Kidney glomerular epithelial cell (primary cell): ENCODE data around the gene SNX5.
A peak's percentile ranks its signal among the peaks of the same experiment; 100 is the strongest.

Source experiments
- DNase-seq: peaks from one replicate; lab custom pipeline; 2025; lab: John Stamatoyannopoulos, UW

The SNX5 gene

DNA sequence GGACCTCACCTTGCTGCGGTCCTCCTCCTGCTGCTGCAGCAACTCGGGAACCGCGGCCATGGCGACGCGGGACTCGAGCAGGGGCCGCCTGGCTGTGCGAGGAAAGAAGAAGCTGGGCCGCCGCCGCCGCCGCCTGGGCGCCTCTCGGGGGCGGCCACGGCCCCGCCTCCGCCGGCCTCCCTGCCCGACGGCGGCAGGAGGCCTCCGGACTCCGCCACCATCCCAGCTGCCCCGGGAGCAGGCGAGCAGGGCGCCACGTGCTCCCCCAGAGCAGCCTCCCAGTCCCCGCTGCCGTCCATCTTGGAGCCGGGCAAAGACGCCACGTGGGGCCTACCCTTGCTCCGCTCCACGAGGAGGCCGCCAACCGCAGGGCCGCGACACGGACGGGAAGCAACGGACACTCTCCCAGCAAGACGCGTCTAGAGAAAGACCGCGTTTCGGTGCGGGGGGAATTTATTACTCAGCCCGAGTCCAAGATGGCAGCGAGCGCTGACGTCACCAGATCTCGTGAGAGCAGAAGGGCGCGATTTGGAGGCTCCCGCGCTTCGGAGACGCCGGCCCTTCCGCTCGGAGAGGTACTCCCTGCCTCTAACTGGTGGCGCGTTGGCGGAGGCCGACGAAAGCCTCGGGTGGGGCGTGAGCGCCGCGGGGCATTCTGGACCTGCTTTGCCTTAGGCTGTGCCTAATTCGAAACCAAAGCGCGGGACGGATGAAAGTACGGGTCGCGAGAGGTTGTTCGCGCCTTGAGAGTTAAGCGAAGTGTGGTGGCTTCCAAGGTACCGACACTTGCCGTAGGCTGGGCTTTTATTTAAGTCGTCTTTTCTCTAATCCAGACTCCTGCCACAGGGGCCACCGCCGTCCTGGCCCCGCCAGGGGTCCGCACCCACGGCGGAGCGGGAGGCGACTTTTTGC is at the start of gene SNX5, which contains the start of gene MGME1:
Gene SNX5, minus strand, starts transcription at position 429 of the 912 bp plus-strand sequence. Its CDS starts 369 bp downstream, at position 60.
Gene MGME1, plus strand, starts transcription at position 653 of the 912 bp plus-strand sequence. CDS start 842 bp downstream, outside the sequence.
- DNase-seq = peak; percentile 98

DNA sequence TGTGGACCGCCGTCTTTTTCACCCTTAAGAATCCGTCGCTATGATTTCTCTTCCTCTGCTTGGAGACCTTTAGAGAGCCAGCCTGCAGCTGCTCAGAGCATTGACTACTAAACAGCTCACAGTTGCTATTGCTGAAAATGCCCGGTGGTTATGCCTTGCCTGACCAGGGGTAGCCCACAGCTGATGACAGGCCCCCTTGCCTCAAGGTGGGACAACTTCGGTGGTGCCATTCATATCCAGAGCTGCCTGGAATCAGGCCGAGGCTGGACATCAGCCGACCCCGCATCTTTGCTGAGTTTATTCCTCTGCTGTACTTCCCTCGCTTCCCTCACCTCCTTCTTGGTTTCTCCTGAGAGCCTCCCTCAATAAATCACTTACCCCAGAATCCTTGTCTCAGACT is 49.5 kb upstream of the SNX5 start:
- DNase-seq = no peak

DNA sequence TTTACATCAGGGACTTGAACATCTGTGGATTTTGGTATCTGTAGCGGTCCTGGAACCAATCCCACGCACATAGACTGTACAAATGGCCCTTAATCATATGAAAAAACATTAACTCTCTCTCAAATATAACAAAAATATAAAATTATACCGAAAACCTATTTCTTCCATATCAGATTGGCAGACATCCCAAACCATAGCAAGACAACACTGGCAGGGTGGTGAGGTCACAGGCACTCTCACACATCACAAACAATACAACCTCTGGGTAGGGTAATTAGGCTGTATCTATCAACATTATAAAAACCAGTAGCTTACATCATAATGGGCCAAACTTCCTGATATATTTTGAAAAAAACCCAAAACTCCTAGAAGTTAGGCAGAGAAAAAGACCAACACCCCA is 48.2 kb upstream of the SNX5 start:
- no peak for DNase-seq

DNA sequence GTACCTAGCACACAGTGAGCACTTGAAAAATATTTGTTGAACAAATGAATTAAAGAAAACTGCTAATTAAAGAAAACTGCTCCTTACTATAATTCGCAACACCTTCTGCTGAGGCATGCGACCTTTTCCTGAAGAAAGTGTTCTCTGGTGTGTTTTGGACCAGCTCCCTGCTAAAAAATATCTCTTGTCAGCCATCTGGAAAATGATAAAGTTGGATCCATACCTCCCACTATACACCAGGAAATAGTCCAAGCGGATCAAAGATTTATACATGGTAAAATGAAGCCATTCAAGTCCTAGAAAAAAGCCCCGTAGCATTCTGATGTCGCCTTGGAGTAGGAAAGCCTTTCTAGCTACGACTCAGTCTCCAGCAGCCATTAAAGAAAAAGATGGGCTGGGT is 45.8 kb upstream of the SNX5 start:
- no peak for DNase-seq

DNA sequence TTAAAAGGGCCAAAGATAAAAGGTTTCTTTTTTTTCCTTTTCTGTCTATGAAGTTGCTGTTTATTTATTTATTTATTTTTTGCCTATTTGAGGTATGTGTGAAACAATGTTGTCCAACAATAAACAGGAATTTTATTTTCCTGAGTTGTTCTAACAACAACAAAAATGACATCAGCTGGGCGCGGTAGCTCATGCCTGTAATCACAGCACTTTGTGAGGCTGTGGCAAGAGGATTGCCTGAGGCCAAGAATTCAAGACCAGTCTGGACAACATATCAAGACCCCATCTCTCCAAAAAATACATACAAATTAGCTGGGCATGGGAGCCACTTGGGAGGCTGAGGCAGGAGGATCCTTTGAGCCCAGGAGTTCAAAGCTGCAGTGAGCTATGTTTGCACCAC is 44.3 kb upstream of the SNX5 start:
- no peak for DNase-seq

DNA sequence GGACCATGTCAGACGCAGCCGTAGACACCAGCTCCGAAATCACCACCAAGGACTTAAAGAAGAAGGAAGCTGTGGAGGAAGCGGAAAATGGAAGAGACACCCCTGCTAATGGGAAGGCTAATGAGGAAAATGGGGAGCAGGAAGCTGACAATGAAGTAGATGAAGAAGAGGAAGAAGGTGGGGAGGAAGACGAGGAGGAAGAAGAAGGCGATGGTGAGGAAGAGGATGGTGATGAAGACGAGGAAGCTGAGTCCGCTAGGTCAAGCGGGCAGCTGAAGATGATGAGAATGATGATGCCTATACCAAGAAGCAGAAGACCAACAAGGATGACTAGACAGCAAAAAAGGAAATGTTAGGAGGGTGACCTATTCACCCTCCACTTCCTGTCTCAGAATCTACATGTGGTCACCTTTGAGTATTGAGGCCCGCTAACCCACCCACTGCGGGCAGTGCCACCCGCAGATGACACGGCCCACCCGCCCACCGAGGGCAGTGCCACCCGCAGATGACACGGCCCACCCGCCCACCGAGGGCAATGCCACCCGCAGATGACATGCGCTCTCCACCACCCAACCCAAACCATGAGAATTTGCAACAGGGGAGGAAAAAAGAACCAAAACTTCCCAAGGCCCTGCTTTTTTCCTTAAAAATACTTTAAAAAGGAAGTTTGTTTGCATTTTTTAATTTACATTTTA is 43.5 kb upstream of the SNX5 start:
- DNase-seq = no peak

DNA sequence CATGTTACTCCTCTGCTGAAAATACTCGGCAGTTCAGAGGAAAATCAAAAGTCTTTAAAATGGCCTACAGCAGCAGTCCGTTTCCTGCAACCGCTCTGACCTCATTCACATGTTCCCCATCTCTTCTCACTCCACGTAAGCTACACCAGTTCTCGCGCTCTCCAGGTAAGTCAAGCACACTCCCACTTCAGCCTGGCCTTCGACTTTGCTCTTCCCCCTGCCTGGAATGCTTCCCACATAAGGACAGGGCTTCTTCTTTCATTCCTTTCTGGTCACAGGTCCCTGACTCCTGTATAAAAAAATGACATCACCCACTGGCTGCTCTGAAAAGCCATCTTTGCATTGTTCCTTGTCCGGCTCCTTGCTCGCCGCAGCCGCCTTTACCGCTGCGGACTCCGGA is 42.9 kb upstream of the SNX5 start:
- no peak for DNase-seq

DNA sequence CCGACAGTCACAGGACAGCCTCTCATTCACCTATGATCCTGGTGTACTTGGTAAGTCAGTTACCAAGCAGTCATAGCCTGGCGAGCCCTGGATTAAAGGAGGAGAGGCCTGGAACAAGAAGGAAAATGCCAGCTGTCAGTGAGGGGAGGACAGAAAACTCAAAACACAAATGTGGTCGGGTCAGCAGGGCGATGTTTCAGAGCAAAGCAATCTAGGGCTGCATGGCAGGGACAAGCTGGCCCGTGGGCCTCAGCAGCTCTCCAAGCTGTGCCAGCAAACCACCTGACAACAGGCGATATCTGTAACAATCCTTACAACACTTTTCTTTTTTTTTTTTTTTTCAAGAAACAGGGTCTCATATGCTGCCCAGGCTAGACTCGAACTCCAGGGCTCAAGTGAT is 40.5 kb upstream of the SNX5 start:
- no peak for DNase-seq

DNA sequence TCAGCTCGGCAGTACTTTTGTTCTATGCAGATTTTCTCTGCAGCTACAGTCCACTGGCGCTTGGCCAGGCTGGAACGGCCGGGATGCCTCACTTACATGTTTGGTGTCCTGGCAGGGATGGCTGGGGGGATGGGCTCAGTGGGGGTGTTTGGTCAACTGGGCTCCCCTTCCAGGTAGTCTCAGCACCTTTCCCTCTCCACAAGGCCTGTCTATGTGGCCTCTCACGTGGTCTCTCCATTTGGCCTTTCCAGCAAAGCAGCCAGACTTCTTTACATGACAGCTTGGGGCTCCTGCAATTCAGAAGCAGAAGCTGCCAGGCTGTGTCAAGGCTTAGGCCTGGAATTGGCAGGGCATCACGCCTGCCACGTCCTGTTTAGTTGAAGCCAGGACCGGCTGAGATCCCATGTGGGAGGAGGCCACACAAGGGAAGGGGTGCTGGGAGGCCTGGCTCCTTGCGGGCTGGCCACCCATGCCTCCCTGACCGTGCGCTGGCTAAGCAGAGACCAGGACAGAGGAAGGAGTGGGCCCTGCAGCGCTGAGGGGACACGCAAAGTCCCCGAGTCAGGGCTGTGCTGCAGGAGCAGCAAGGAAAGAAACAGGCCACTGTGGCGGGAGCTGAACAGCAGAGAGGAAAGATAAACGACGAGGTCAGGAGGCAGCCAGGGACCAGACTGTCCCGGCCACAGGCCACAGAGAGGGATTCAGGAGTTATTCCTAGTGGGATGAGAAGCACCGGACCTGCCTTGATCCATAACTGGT is 39.1 kb upstream of the SNX5 start:
- no peak for DNase-seq

DNA sequence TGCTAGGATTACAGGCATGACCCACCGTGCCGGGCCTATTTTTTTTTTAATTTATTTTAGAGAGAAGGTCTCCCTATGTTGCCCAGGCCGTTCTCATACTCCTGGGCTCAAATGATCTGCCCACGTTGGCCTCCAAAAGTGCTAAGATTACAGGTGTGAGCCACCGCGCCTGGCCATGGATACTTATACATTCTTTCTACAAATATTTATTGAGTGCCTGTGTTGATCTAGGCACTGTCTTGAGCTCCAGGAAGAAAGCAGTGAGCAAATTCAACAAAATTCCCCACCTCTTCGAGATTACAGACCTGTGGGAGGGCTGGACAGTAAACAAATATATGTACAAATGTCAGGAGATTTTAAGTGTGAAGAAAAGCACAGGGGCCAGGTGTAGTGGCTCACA is 38.1 kb upstream of the SNX5 start:
- no peak for DNase-seq

DNA sequence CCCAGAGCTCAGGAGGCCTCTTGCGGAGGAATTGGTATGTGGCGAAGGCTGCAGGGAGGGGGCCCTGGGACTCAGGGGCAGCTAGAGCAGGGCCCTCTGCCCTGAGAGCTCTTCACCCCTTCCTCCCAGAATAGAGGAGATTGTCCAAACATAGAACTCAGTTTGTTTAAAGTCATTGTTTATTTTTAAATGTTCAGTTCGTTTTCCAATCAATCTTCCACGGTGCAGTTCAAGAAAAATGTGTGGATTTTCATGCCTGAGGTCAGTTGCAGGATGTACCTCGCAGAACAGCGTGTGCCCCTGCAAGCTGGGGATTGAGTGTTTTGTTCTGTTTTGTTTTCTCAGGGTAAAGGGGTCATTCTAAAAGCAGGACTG is 37.4 kb upstream of the SNX5 start:
- no peak for DNase-seq

DNA sequence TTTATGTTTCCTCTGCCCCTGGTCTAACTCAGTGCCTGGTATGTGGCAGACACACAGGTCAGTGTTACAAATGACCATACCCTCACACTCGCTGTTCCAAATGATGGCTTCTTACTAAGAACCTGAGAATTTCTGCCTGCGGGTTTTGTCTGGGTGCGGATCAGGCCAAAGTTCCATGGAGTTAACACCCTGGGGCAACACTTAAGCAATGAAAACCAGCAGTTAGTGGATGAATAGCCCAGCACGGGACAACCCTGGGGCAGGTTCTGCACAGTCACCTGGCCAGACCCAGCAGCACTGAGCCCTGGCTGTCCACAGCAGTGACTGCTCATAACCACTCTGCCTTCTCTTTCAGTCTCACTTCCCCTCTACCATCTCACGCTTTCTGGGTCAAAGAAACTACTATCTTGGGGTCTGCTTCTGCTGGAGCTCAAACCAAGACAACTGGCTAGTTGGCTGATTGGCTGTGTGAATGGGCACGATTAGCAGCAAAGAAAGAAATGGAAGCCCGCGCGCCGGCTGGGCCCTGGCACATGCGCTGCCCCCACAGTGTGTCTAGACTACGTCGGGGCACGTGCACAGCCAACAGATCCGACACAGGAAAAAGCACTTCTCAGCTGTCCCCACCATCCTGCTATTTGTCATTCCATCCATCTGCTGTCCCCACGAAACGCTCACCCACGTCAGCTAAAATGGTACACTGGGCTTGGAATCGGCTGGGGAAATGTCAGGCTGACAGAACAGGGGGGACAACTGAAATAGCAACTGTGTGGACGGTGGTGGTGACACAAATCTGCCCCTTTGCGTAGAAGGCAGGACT is 36.8 kb upstream of the SNX5 start:
- no peak for DNase-seq

DNA sequence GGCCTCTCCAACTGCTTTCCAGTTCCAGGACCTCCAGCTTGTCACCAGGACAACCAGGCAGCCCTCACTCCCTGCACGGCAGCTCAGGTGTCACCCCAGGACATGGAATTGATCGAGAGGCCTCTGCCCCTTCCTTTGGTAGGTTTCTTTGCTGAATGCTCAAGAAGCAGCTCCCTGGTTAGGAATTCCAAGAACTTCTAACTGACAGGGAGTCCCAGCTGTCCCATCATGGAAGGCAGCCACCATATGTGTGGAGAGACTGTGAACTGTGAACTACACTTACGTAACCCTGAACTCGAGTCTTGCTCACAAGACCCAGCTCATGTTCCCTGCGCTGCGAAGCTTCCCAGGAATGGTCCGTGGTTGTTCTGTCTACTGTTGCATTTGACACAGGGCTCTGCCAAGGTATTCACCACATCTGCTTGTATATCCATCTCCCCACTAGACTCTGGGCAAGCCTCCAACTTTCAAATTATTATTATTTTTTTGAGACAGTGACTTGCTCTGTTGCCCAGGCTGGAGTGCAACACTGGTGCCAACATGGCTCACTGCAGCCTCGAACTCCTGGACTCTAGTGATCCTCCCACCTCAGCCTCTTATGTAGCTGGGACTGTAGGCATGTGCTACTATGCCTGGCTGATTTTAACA is 35.9 kb upstream of the SNX5 start:
- DNase-seq = no peak

DNA sequence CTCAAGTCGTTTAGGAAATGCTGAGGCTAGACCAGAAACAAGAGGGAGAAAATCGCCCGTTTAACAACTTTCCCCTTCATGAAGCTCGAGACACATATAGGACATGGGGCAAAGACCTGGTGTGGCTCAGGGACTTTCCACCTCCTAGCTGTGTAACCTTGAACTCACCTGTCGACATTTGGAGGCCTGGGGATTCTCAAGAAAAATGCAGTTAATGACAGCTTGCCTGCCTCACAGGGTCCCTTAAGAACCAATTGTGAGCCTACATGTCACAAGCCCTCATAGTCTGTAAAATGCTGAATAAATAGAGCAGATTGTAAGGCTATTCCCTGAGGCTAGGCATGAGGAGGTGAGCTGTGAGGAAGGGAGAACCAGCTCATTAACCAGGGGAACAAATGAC is 35.3 kb upstream of the SNX5 start:
- DNase-seq = no peak

DNA sequence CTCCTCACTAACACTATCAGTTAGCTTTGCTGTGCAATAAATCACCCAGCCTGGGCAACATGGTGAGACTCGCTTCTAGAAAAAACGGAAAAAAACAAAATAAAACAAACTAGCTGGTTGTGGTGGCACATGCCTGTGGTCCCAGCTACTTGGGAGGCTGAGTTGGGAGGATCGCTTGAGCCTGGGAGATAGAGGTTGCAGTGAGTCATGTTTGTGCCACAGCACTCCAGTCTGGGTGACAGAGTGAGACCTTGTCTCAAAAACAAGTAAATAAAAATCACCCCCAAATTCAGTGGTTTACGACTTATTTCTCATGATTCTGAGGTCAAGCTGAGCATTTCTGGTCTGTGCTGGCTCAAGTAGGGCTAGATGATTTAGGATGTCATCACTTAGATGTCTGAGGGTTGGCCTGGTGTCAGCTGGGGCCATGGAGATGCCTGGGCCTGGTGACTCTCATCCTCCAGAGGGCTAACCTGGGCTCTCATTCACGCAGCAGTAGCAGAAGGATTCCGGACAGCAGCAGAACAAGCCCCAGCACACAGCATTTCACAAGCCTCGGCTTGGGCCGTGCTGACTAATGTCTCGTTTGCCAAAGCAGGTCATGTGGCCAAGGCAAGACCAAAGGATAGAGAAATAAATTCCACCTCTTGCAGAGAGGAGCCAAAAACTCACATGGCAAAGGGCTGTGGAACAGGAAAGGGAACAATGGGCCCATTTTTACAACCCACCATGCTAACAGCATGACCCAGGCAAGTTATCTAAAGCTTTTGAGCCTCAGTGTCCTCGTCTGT is 32.7 kb upstream of the SNX5 start:
- no peak for DNase-seq

DNA sequence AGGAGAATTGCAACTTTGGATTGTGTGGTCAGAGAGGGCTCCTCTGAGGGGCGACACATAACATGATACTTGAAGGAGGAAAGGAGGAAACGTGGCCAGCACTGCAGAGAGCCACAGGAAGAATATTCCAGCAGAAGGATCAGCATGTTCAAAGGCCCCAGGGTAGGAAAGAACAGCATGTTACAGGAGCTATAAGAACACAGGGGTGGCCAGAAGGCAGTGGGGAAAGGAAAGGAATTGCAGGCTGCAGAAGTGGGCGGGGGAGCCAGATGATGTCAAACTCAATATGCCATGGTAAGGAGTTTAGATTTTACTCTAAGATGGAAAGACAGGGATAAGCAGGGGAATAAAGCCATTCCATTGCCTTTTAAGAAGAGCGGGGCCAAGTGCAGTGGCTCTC is 31.0 kb upstream of the SNX5 start:
- DNase-seq = no peak

DNA sequence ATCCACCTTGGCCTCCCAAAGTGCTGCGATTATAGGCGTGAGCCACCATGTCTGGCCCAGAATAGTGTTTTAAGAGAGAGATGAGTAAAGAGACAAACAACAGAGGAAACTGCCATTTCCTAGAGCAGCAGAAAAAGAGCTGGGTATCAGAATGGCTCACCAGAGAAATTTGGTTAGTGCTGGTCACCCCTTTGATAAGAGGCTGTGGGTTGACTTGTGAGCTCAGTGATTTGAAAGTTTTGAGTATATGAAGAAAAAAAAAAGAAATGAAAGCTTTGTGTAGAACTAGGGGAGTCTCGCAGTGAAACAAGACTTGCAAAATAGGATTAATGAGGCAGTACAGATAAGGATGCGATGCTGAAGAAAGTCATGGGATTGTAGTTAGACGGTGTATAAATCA is 29.9 kb upstream of the SNX5 start:
- DNase-seq = no peak

DNA sequence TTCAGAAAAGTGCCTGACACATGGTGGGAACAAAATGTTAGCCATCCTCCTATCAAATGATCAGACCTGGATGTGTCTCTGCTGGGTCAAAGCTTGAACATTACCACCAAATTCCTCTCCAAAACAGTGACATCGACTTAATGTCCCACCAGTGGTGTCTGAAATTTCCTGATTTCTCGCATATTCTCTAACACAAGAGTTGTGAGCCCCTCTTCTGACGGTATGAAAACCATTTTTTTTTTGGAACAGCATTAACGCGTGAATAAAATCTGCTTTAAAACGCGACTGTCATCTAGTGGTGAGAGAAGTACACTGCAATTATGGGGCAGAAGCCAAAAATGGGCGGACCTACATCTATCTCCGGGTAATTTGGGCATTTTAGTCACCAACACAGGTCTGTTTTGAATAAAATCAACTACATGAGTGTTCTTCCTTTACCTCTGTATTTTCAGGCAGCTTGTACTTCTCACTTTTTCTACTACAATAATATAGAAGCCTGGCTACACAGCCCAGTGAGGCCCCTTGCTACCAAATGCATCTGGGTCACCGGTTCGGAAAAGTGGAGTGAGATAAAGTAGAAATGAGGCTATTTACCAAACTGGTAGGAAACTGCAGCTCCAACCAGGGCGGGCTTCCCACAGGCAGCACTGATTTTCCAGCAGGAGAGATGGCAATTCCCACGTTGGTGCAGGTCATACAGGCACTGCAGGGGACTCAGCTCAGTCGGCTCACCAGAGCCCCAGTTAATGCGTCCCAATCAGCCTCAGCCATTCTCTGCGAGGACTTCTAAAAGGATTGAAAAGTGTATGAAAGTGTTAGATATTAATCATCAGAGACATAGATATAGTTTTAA is 27.6 kb upstream of the SNX5 start:
- peak; percentile 49 for DNase-seq

DNA sequence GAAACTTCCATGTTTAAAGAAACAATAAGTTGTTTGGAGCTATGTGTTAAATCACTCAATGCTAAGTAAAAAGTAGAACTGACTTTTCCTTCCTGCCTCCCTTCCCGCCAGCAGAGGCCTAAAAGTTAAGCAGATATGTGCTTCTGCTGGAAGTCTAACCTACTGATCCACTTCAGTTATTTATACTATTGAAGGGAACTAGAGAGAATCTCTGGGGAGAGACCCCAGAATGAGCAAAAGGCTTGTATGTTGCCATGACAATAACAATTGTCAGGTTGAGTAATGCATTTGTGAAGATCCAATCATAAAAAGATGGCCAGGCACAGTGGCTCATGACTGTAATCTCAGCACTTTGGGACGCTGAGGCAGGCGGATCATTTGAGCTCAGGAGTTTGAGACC is 25.0 kb upstream of the SNX5 start:
- no peak for DNase-seq
